CD4-positive, CD25-positive, alpha-beta regulatory T cell (primary cell): ENCODE data around the gene DOK1. TPM values are rescaled to one million over a fixed set of nuclear protein-coding genes. Genes with fewer than 3 reads are reported as not detected.

Experiments
- ATAC-seq, 2 donors: fragments of 150-1000 bp; cut with Tn5 transposase; one replicate each; pipeline ENCODE4 v1.10.0; 2021; ENCODE audit warnings: low read depth in 2 of 2, moderate number of reproducible peaks in 2 of 2, moderate library complexity in 1 of 2
- DNase-seq, 3 donors: peaks; one replicate each; pipeline versions ENCODE4 v3.0.0 to v3.0.0-alpha.2; 2012 to 2022; ENCODE audit warnings: mixed read lengths in 1 of 3
- H3K27ac ChIP-seq: one replicate; pipeline ENCODE4 v1.7.0; 2013; ENCODE audit warnings: mild to moderate bottlenecking, low read length; ENCODE audit not compliant: insufficient read depth, poor library complexity, severe bottlenecking
- H3K27me3 ChIP-seq: one replicate; pipeline ENCODE4 v1.7.0; 2013; ENCODE audit warnings: low read length; ENCODE audit not compliant: control insufficient read depth, insufficient read depth
- H3K36me3 ChIP-seq: one replicate; pipeline ENCODE4 v1.7.0; 2013; ENCODE audit warnings: mild to moderate bottlenecking, low read length, moderate library complexity; ENCODE audit not compliant: control insufficient read depth, insufficient read depth
- H3K4me1 ChIP-seq: 2 replicates; pipeline ENCODE4 v1.7.0; 2013; ENCODE audit warnings: mild to moderate bottlenecking, low read length; ENCODE audit not compliant: insufficient read depth, control insufficient read depth, poor library complexity, severe bottlenecking
- H3K4me3 ChIP-seq: one replicate; pipeline ENCODE4 v1.7.0; 2013; ENCODE audit warnings: low read depth, mild to moderate bottlenecking, low read length, moderate library complexity
- H3K9me3 ChIP-seq, 2 experiments: 1 replicate in 1 of 2; 2 replicates in 1 of 2; pipeline ENCODE4 v1.7.0; 2013; ENCODE audit warnings: low read length in 2 of 2, mild to moderate bottlenecking in 1 of 2, moderate library complexity in 1 of 2; ENCODE audit not compliant: control insufficient read depth in 2 of 2
- H3K27ac Mint-ChIP-seq, 3 donors: one replicate each; pipeline ENCODE4 v1.8.0; 2020 to 2022; ENCODE audit warnings: mild to moderate bottlenecking in 3 of 3, mixed read lengths in 3 of 3, moderate library complexity in 2 of 3
- H3K27me3 Mint-ChIP-seq: one replicate; pipeline ENCODE4 v1.8.0; 2022; ENCODE audit warnings: mild to moderate bottlenecking, mixed read lengths
- H3K36me3 Mint-ChIP-seq: one replicate; pipeline ENCODE4 v1.8.0; 2020; ENCODE audit warnings: mixed read lengths
- H3K4me1 Mint-ChIP-seq, 4 donors: one replicate each; pipeline ENCODE4 v1.8.0; 2020 to 2022; ENCODE audit warnings: mixed read lengths in 4 of 4, mild to moderate bottlenecking in 1 of 4
- H3K4me3 Mint-ChIP-seq, 4 donors: one replicate each; pipeline ENCODE4 v1.8.0; 2020 to 2022; ENCODE audit warnings: mild to moderate bottlenecking in 4 of 4, mixed read lengths in 4 of 4, moderate library complexity in 3 of 4
- H3K9me3 Mint-ChIP-seq, 7 donors: one replicate each; pipeline ENCODE4 v1.8.0; 2020 to 2022; ENCODE audit warnings: mixed read lengths in 7 of 7, mild to moderate bottlenecking in 3 of 7, moderate library complexity in 2 of 7
- polyA plus RNA-seq, 4 donors: library from polyadenylated mRNA; unstranded; fragments of 300-500 nt; fragmentation: Illumina TruSeq; gene quantifications; one replicate each; pipeline ENCODE4 v1.2.3, GENCODE V29; 2021
- total RNA-seq: library from RNA; stranded (reverse); gene quantifications from one replicate; pipeline ENCODE4 v1.2.3, GENCODE V29; 2022

Gene DOK1
- total and polyA plus RNA-seq, 5 donors from 2014 or later, result 19.8 to 39.3 (median 32.4) TPM

DNA sequence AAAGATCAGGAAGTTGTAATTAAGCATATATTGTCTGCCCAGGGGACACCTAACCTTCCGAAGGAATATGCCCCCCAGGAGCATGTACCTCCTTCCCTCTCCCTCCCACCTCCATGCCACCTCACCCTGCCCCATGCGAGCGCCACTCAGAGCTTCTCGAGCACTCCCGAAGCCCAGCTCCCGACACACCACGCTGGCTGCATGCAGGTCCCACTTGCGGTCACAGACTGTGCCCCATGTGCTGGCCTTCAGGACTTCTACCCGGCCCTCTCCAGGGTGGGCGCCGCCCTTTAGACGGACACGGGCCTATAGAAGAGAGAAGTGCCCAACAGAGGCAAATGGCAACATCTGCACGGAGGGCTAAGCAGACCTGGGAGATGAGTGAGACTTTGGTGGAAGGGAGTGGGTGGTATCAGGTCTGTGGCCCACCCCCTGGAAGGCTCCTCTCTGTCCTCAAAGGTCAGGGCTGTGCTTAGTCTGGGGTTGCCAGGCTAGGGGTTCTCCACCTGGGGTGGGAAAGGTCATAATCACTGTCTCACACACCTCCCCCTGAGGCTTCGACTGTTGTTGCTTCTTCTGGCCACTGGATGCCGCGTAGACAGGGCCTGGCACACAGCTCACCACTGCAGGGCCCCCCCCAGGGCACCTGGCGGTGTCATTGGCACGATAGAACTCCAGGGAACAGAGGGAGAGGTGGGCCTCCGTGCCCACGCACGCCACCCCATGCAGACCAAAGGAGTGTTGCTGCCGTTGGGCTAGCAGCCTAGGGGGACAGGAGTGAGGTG lies 18.2 kb upstream of the DOK1 start:
- H3K9me3 ChIP-seq, result no peaks in the 10 kb centered on the region
- H3K4me3 ChIP-seq, result no peak overlapping the region
- ATAC-seq (no peak), DNase-seq (no peak)
- Mint-ChIP-seq H3K9me3 (no peaks in the 10 kb centered on the region), H3K36me3 (peaks cover 10% of the 10 kb centered on the region), H3K27me3 (peaks cover 19% of the 10 kb centered on the region), H3K4me3 (no peak overlapping the region), H3K4me1 (peaks cover 7 to 11% (median 9%) of the 10 kb centered on the region in 4 donors), H3K27ac (no peak overlapping the region)
- peaks cover 19% of the 10 kb centered on the region for H3K27me3 ChIP-seq
- H3K27ac ChIP-seq, result no peak overlapping the region
- peaks cover 5% of the 10 kb centered on the region for H3K4me1 ChIP-seq
- no peaks in the 10 kb centered on the region for H3K36me3 ChIP-seq

DNA sequence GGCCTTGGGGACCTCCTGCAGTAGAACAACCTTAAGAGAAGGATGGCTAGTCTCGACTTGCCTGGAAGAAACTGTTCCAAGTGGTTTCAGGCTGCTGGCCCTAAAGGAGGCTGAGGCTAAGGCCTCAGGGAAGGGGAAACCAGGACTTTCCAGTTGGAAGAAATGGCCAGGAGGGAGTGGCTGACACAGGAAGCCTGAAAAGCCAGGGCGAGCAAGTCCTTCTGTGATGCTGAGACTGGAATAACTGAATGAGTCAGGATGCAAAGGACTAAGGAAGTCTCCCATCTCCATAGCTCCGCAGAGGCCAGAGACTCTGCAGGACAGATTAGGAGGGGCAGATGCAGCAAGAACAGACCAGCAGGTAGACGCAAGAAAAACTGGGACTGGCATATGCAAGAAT lies 17.4 kb upstream of the DOK1 start:
- ATAC-seq, result no peak
- Mint-ChIP-seq H3K4me1 (peaks cover 3 to 4% (median 3%) of the 10 kb centered on the region in 4 donors), H3K27me3 (peaks cover 19% of the 10 kb centered on the region), H3K9me3 (no peaks in the 10 kb centered on the region), H3K27ac (no peak overlapping the region), H3K36me3 (peaks cover 8% of the 10 kb centered on the region), H3K4me3 (no peak overlapping the region)
- Histone ChIP-seq H3K36me3 (no peaks in the 10 kb centered on the region), H3K27me3 (peaks cover 19% of the 10 kb centered on the region), H3K27ac (no peak overlapping the region), H3K9me3 (no peaks in the 10 kb centered on the region), H3K4me1 (no peaks in the 10 kb centered on the region), H3K4me3 (no peak overlapping the region)
- DNase-seq, result no peak

DNA sequence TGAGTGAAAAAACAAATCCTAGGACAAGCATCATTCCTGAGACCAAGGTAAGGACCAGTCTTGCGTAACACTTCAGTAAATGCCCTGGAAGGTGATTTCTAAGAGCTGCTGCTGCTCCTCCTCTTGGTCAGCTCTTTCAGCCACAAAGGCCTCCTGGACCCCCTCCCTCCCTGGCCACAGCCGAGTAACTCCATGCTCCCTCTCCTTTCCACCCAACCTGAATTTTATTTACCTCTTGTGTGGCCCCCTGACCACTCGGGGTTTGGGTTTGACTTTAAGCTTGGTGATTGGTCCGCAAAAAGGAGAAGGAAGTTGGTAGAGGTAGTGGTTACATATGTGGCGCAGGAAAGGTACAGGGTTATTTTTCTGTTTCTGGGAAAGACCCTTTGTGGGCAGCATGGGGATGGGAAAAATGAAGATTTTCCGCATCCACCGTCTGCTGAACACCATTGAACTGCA lies 15.6 kb upstream of the DOK1 start:
- no peaks in the 10 kb centered on the region for H3K4me1 ChIP-seq

DNA sequence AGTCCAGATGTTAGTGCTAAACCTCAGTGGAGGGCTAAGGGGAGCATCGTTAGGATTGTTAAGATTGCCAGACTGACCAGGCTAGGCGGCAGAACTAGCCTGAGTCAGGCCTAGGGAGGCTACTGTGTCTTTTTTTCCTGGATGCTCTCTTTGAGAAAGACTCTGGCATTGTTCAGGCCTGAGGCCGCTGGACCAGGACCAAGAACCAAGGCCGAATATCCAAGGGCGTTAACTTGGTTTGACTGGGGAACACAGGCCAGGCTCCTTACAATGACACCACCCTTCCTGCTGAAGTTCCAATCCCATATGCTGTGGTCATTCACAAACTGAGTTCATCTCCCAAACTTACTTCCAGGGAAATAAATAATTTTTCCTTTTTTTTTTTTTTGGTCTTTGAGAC lies 14.2 kb upstream of the DOK1 start:
- no peaks in the 10 kb centered on the region for H3K9me3 ChIP-seq
- H3K4me1 Mint-ChIP-seq, result no peaks in the 10 kb centered on the region
- peaks cover 0 to 2% (median 0%) of the 10 kb centered on the region in 7 donors for H3K9me3 Mint-ChIP-seq
- H3K27ac Mint-ChIP-seq, result no peak overlapping the region
- no peak overlapping the region for H3K4me3 ChIP-seq
- DNase-seq, result no peak
- H3K27ac ChIP-seq, result no peak overlapping the region
- no peaks in the 10 kb centered on the region for H3K36me3 ChIP-seq
- no peaks in the 10 kb centered on the region for H3K36me3 Mint-ChIP-seq
- H3K4me3 Mint-ChIP-seq, result no peak overlapping the region
- ATAC-seq, result no peak
- H3K27me3 ChIP-seq, result peaks cover 28% of the 10 kb centered on the region
- no peaks in the 10 kb centered on the region for H3K4me1 ChIP-seq
- peaks cover 32% of the 10 kb centered on the region for H3K27me3 Mint-ChIP-seq

More for the DNA sequence above, 15.6 kb upstream of the DOK1 start:
- no peak for DNase-seq
- no peaks in the 10 kb centered on the region for H3K36me3 Mint-ChIP-seq
- H3K27ac Mint-ChIP-seq, result no peak overlapping the region
- H3K27ac ChIP-seq, result no peak overlapping the region
- H3K36me3 ChIP-seq, result no peaks in the 10 kb centered on the region
- peaks cover 26% of the 10 kb centered on the region for H3K27me3 Mint-ChIP-seq
- ATAC-seq, result no peak
- H3K9me3 Mint-ChIP-seq, result peaks cover 0 to 2% (median 0%) of the 10 kb centered on the region in 7 donors
- H3K4me3 Mint-ChIP-seq, result no peak overlapping the region
- H3K4me1 Mint-ChIP-seq, result no peaks in the 10 kb centered on the region
- H3K9me3 ChIP-seq, result no peaks in the 10 kb centered on the region
- H3K27me3 ChIP-seq, result peaks cover 23% of the 10 kb centered on the region
- no peak overlapping the region for H3K4me3 ChIP-seq

DNA sequence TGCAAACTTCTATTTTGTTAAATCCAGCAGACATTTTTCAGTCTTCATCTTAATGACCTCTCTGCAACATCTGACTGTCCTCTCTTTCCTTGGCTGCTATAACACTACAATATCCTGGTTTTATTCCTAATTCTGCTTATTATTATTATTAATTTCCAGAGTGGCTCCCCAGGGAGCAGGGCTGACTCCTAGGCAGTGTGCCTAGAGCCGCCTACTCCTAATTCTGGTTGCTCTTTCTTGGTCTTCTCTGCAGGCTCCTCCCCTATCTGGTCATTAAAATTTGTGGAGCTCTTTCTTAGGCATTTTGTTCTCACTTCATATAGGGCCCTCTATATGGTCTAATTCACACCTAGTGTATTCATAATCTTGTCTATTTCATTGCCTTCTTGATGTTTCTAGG lies 11.5 kb upstream of the DOK1 start:
- no peak overlapping the region for H3K27ac Mint-ChIP-seq
- peaks cover 50% of the 10 kb centered on the region for H3K27me3 Mint-ChIP-seq
- Histone ChIP-seq H3K27ac (no peak overlapping the region), H3K36me3 (no peaks in the 10 kb centered on the region), H3K9me3 (no peaks in the 10 kb centered on the region), H3K4me1 (no peaks in the 10 kb centered on the region), H3K4me3 (no peak overlapping the region), H3K27me3 (peaks cover 29% of the 10 kb centered on the region)
- H3K4me1 Mint-ChIP-seq, result peaks cover 0 to 2% (median under 1%) of the 10 kb centered on the region in 4 donors
- DNase-seq (no peak), ATAC-seq (no peak)
- H3K36me3 Mint-ChIP-seq, result no peaks in the 10 kb centered on the region
- H3K9me3 Mint-ChIP-seq, result peaks cover 0 to 2% (median 0%) of the 10 kb centered on the region in 7 donors
- no peak overlapping the region for H3K4me3 Mint-ChIP-seq

DNA sequence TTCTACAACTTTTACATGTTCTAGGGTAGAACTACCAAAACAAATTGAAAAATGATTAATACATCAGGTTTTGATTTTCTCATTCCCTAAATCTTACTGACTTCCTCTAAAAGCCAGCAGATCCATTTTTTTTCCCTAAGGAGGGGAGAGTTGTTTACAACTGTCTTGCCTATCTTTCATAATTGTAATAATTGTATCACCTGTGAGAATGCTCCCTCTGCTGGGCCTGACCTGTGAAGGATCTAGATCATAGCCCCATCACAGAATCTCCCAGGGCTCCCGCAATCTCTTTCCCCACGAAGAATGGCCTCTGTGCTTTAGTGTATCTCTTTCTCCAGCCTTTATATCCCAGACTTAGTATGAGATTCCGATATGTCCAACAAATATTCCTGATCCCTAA lies 9.9 kb upstream of the DOK1 start:
- peaks cover 0 to 2% (median 0%) of the 10 kb centered on the region in 7 donors for H3K9me3 Mint-ChIP-seq
- Histone ChIP-seq H3K27ac (no peak overlapping the region), H3K4me1 (peaks cover 13% of the 10 kb centered on the region), H3K27me3 (peaks cover 30% of the 10 kb centered on the region), H3K9me3 (no peaks in the 10 kb centered on the region), H3K36me3 (no peaks in the 10 kb centered on the region), H3K4me3 (no peak overlapping the region)
- H3K36me3 Mint-ChIP-seq, result no peaks in the 10 kb centered on the region
- ATAC-seq (no peak), DNase-seq (peak in 1 of 3 donors; percentile 35)
- peak overlapping the region in 1 of 4 donors; percentile 40 for H3K4me3 Mint-ChIP-seq
- H3K27me3 Mint-ChIP-seq, result peaks cover 49% of the 10 kb centered on the region
- H3K27ac Mint-ChIP-seq, result no peak overlapping the region
- H3K4me1 Mint-ChIP-seq, result peaks cover 5 to 13% (median 7%) of the 10 kb centered on the region in 4 donors

DNA sequence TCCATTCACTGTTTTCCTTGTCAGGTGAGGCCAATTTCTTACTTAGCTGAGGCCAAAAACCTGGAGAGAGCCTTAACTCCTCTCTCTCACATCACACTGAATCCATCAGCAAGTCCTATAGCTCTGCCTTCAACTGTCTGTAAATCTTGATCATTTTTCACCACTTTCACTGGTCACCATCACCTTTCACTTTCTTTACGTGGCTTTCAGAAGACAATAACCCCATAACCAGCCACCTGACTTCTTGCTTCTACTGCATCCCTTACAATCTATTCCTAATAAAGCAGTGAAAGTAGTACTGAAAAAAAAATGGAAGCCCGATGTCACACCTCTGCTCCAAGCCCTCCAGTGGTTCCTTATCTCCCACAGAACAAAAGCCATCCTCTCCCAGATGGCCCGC lies 8.5 kb upstream of the DOK1 start:
- Histone ChIP-seq H3K27ac (no peak overlapping the region), H3K9me3 (no peaks in the 10 kb centered on the region), H3K27me3 (peaks cover 35% of the 10 kb centered on the region), H3K4me1 (peaks cover 13% of the 10 kb centered on the region), H3K36me3 (no peaks in the 10 kb centered on the region), H3K4me3 (no peak overlapping the region)
- Mint-ChIP-seq H3K36me3 (no peaks in the 10 kb centered on the region), H3K4me1 (peaks cover 5 to 14% (median 7%) of the 10 kb centered on the region in 4 donors), H3K27ac (no peak overlapping the region), H3K27me3 (peaks cover 58% of the 10 kb centered on the region), H3K4me3 (no peak overlapping the region), H3K9me3 (peaks cover 0 to 2% (median 0%) of the 10 kb centered on the region in 7 donors)
- no peak for DNase-seq
- ATAC-seq, result no peak
